Mesenchymal stem cell (in vitro differentiated cells and primary cell): Measurements from ENCODE around the gene ABO.
"Not testable (repeated sequence)": the region's sequence is repeated elsewhere in the genome, so short reads cannot be mapped to it uniquely, and the experiment has no call there.

Experiments
- DNase-seq: peaks from one replicate; pipeline ENCODE4 v3.0.0-alpha.2; 2013
- H2AFZ ChIP-seq: one replicate; pipeline ENCODE4 v1.6.1; 2013; ENCODE audit warnings: low read depth, mild to moderate bottlenecking, control low read depth, inconsistent platforms, low read length, moderate library complexity
- H2AK5ac ChIP-seq: 2 replicates; pipeline ENCODE4 v1.6.1; 2013; ENCODE audit warnings: low read length, moderate library complexity, mild to moderate bottlenecking, inconsistent platforms; ENCODE audit not compliant: severe bottlenecking
- H2BK120ac ChIP-seq: one replicate; pipeline ENCODE4 v1.6.1; 2013; ENCODE audit warnings: low read depth, mild to moderate bottlenecking, inconsistent platforms, low read length, moderate library complexity
- H2BK12ac ChIP-seq, 2 experiments: one replicate each; pipeline ENCODE4 v1.6.1; 2013; ENCODE audit warnings: inconsistent platforms in 2 of 2, low read length in 2 of 2, mild to moderate bottlenecking in 2 of 2, moderate library complexity in 2 of 2, control low read depth in 1 of 2
- H2BK15ac ChIP-seq: one replicate; pipeline ENCODE4 v1.6.1; 2013; ENCODE audit warnings: mild to moderate bottlenecking, low read depth, inconsistent platforms; ENCODE audit not compliant: poor library complexity, severe bottlenecking
- H2BK5ac ChIP-seq: 2 replicates; pipeline ENCODE4 v1.6.1; 2013; ENCODE audit warnings: low read depth, mild to moderate bottlenecking, low read length, control low read depth, inconsistent platforms; ENCODE audit not compliant: poor library complexity, severe bottlenecking
- H3K14ac ChIP-seq, 2 experiments: one replicate each; pipeline ENCODE4 v1.6.1; 2013; ENCODE audit warnings: inconsistent platforms in 2 of 2, low read length in 2 of 2, control low read depth in 1 of 2, mild to moderate bottlenecking in 1 of 2, moderate library complexity in 1 of 2
- H3K18ac ChIP-seq, 2 experiments: one replicate each; pipeline ENCODE4 v1.6.1; 2013; ENCODE audit warnings: inconsistent platforms in 2 of 2, low read length in 2 of 2, control low read depth in 1 of 2, low read depth in 1 of 2, mild to moderate bottlenecking in 1 of 2
- H3K23ac ChIP-seq, 2 experiments: one replicate each; pipeline ENCODE4 v1.6.1; 2013; ENCODE audit warnings: inconsistent platforms in 2 of 2, low read length in 2 of 2, mild to moderate bottlenecking in 2 of 2, moderate library complexity in 2 of 2, control low read depth in 1 of 2
- H3K27ac ChIP-seq: 2 replicates; pipeline ENCODE4 v1.5.1; 2013; ENCODE audit warnings: mild to moderate bottlenecking, moderate library complexity, low read length, control low read depth, inconsistent platforms; ENCODE audit not compliant: poor library complexity, severe bottlenecking
- H3K27me3 ChIP-seq, 2 experiments: 2 replicates each; pipeline versions ENCODE4 v1.6.1 to v1.7.0; 2013; ENCODE audit warnings: low read length in 2 of 2, mild to moderate bottlenecking in 2 of 2, moderate library complexity in 2 of 2, control low read depth in 1 of 2, inconsistent platforms in 1 of 2; ENCODE audit not compliant: control insufficient read depth in 1 of 2, insufficient read depth in 1 of 2
- H3K36me3 ChIP-seq, 2 experiments: 2 replicates each; pipeline versions ENCODE4 v1.6.1 to v1.7.0; 2013; ENCODE audit warnings: low read length in 2 of 2, control low read depth in 1 of 2, inconsistent platforms in 1 of 2, low read depth in 1 of 2, mild to moderate bottlenecking in 1 of 2; ENCODE audit not compliant: insufficient read depth in 2 of 2, control insufficient read depth in 1 of 2
- H3K4ac ChIP-seq, 2 experiments: one replicate each; pipeline ENCODE4 v1.6.1; 2013; ENCODE audit warnings: inconsistent platforms in 2 of 2, low read length in 2 of 2, mild to moderate bottlenecking in 2 of 2, moderate library complexity in 2 of 2, control low read depth in 1 of 2, low read depth in 1 of 2
- H3K4me1 ChIP-seq: 2 replicates; pipeline ENCODE4 v1.6.1; 2013; ENCODE audit warnings: low read depth, low read length, control low read depth; ENCODE audit not compliant: control insufficient read depth, insufficient read depth
- H3K4me2 ChIP-seq: 2 replicates; pipeline ENCODE4 v1.6.1; 2013; ENCODE audit warnings: low read length, mild to moderate bottlenecking, inconsistent platforms; ENCODE audit not compliant: poor library complexity, severe bottlenecking
- H3K4me3 ChIP-seq, 2 experiments: 2 replicates each; pipeline versions ENCODE4 v1.5.1 to v1.7.0; 2013; ENCODE audit warnings: low read length in 2 of 2, mild to moderate bottlenecking in 2 of 2, control low read depth in 1 of 2, low read depth in 1 of 2; ENCODE audit not compliant: insufficient read depth in 1 of 2
- H3K79me1 ChIP-seq: replicated peaks from 2 replicates; pipeline ENCODE4 v1.6.1; 2013; ENCODE audit warnings: mild to moderate bottlenecking, control low read depth, low read length, inconsistent platforms; ENCODE audit not compliant: poor library complexity, severe bottlenecking
- H3K9ac ChIP-seq: 2 replicates; pipeline ENCODE4 v1.7.0; 2013; ENCODE audit warnings: mild to moderate bottlenecking, low read length, moderate library complexity
- H3K9me3 ChIP-seq: 2 replicates; pipeline ENCODE4 v1.7.0; 2013; ENCODE audit warnings: mild to moderate bottlenecking, low read length; ENCODE audit not compliant: control insufficient read depth
- H4K8ac ChIP-seq: one replicate; pipeline ENCODE4 v1.6.1; 2013; ENCODE audit warnings: inconsistent platforms, mild to moderate bottlenecking, low read length, moderate library complexity
- H4K91ac ChIP-seq: one replicate; pipeline ENCODE4 v1.6.1; 2013; ENCODE audit warnings: mild to moderate bottlenecking, low read length, inconsistent platforms
- WGBS: methylation state at CpG from one replicate; pipeline ENCODE4 v1.1.7; 2013; ENCODE audit warnings: mixed read lengths; 5-methylcytosine and 5-hydroxymethylcytosine counted together

Gene ABO

DNA sequence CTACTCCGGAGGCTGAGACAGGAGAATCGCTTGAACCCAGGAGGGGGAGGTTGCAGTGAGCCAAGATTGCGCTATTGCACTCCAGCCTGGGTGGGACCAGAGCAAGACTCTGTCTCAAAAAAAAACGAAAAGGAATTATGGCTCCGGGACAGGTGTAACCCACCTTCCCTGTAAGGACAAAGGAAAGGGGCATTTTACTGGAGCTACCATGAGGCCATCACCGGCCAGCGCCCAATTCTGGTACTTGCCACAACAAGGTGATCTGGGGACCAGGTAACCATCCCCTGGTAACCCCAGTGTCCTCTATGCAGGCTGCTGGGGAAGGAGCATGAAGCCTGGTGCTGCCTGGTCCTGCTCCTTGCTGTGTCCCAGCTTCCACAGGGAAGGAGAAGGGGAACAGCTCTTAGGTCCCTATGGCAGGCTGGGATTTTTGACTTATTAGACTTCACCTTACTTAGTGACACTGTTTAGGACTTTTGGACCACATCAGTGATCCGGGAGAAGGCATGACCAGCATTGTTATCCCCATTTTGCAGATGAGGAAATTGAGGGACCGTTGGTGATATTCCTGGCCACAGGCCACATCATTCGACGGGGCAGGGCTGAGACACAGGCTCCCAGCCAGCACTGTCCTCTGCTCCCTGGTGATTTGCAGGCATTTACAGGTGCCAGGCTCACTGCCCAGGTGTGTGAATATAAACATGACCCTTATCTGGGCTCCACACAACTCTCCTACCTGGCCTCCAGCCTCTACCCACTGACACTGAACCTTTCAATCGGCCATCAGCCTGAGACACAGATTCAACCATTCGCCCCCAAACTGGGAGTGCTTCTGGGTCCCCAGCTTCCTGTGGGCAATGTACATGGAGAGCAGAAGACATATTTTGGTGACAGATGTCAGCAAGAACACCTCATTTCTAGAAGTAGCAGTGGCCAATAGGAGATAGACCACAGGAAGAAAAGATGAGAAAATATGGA, 26.5 kb upstream of the ABO start:
- H2AK5ac ChIP-seq: no peak overlapping the region
- no peak overlapping the region for H3K18ac ChIP-seq
- H3K4me2 ChIP-seq: no peak overlapping the region
- peaks cover 6 to 58% of the 10 kb centered on the region in 2 experiments for H3K27me3 ChIP-seq
- no peak overlapping the region for H2AFZ ChIP-seq
- no peak overlapping the region for H3K27ac ChIP-seq
- H3K14ac ChIP-seq: no peak overlapping the region
- no peak overlapping the region for H2BK5ac ChIP-seq
- H4K8ac ChIP-seq: no peak overlapping the region
- no peak overlapping the region for H2BK120ac ChIP-seq
- H4K91ac ChIP-seq: no peak overlapping the region
- H3K4me3 ChIP-seq: no peak overlapping the region
- H3K36me3 ChIP-seq: no peaks in the 10 kb centered on the region
- H3K79me1 ChIP-seq: no peaks in the 10 kb centered on the region
- WGBS: 87% methylated on average over 13 of the region's 13 CpGs
- H2BK12ac ChIP-seq: no peak overlapping the region
- H3K4ac ChIP-seq: no peak overlapping the region
- H3K9me3 ChIP-seq: no peaks in the 10 kb centered on the region
- no peak overlapping the region for H3K23ac ChIP-seq
- H3K9ac ChIP-seq: no peak overlapping the region
- no peak for DNase-seq
- H2BK15ac ChIP-seq: no peak overlapping the region
- peaks cover 9% of the 10 kb centered on the region for H3K4me1 ChIP-seq

DNA sequence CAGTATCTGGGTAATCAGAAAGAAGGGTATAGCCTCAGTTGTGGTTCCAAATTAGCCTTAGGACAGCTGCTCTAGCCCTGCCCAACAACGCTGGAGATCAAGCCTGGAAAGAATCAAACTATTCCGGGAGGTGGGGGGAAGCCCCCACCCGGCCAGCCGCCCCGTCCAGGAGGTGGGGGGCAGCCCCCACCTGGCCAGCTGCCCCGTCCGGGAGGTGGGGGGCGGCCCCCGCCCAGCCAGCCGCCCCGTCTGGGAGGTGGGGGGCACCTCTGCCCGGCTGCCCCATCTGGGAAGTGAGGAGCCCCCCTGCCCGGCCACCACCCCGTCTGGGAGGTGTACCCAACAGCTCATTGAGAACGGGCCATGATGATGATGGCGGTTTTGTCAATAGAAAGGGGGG, 25.0 kb upstream of the ABO start:
- H3K27ac ChIP-seq, H3K4ac ChIP-seq, H3K9me3 ChIP-seq, H3K79me1 ChIP-seq, H3K4me2 ChIP-seq, H2AFZ ChIP-seq, H2BK5ac ChIP-seq, H3K23ac ChIP-seq, H3K14ac ChIP-seq, H3K9ac ChIP-seq, DNase-seq, H3K36me3 ChIP-seq, H2AK5ac ChIP-seq, H2BK120ac ChIP-seq, H3K4me3 ChIP-seq, H2BK15ac ChIP-seq, H4K8ac ChIP-seq, H4K91ac ChIP-seq, H3K18ac ChIP-seq, H2BK12ac ChIP-seq, H3K4me1 ChIP-seq: not testable (repeated sequence)
- whole genome bisulfite sequencing: 91% methylated on average over 16 of the region's 16 CpGs
- H3K27me3 ChIP-seq: peaks cover 6 to 52% of the 10 kb centered on the region in 2 experiments

DNA sequence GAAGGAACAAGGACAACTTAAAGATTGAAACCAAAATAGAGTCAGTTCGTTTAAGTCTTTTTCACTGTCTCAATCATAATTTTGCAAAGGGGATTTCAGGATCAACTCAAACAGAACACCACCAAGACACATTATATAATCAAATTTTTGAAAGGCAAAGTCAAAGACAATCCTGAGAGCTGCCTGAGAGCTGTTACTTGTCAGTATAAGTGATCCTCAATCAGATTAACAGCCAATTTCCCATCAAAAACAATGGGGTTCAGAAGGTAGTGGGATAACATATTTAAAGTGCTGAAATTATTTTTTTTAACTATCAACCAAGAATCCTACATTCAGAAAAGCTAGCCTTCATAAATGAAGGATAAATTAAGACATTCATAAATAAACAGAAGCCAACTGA, 19.3 kb upstream of the ABO start:
- H3K27me3 ChIP-seq: peaks cover 3 to 22% of the 10 kb centered on the region in 2 experiments
- no peak overlapping the region for H3K18ac ChIP-seq
- peaks cover 36% of the 10 kb centered on the region for H3K9me3 ChIP-seq
- H2AK5ac ChIP-seq: no peak overlapping the region
- no peak overlapping the region for H3K4ac ChIP-seq
- H4K91ac ChIP-seq: no peak overlapping the region
- no peak overlapping the region for H3K9ac ChIP-seq
- no peaks in the 10 kb centered on the region for H3K4me1 ChIP-seq
- H4K8ac ChIP-seq: no peak overlapping the region
- no peak overlapping the region for H2BK12ac ChIP-seq
- no peak overlapping the region for H3K14ac ChIP-seq
- H3K27ac ChIP-seq: no peak overlapping the region
- no peak overlapping the region for H3K4me2 ChIP-seq
- DNase-seq: no peak
- no peak overlapping the region for H2BK5ac ChIP-seq
- H2BK120ac ChIP-seq: no peak overlapping the region
- no peak overlapping the region for H2BK15ac ChIP-seq
- H3K79me1 ChIP-seq: no peaks in the 10 kb centered on the region
- WGBS: 88% methylated on average over 1 of the region's 1 CpG
- H3K36me3 ChIP-seq: no peaks in the 10 kb centered on the region
- H2AFZ ChIP-seq: no peak overlapping the region
- H3K4me3 ChIP-seq: no peak overlapping the region
- H3K23ac ChIP-seq: no peak overlapping the region

DNA sequence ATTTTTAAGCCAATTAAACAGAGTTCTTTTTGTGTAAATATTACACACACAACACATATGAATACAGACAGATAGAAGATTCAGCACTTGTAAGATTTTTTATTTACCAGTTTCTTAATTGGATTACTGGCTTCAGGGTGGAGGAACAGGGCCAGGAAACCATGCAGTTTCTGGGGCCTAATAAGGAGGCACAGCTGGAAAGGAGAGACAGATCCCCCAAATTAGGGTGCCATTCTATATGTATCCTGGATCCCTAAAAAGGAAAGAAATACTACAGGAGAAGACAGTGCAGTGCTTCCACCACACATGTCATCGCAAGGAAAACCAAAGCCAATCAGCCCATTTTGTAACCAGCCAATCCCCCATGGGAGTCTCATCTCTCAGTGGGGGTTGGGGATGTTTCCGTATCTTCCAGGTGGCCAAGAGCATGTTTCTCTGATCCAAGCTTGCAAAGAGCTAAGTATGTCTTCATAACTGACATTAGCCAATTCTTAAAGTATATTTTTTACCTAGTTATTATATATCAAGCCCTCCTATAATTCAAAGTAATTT, 15.8 kb upstream of the ABO start:
- Histone ChIP-seq H3K9me3 (peaks cover 41% of the 10 kb centered on the region), H3K27ac (no peak overlapping the region), H3K4me1 (no peaks in the 10 kb centered on the region), H2BK15ac (no peak overlapping the region), H4K8ac (no peak overlapping the region), H2BK12ac (no peak overlapping the region), H4K91ac (no peak overlapping the region), H3K23ac (no peak overlapping the region), H3K18ac (no peak overlapping the region), H3K36me3 (no peaks in the 10 kb centered on the region), H2AK5ac (no peak overlapping the region), H3K27me3 (peaks cover 0 to 11% of the 10 kb centered on the region in 2 experiments), H3K14ac (no peak overlapping the region), H2AFZ (no peak overlapping the region), H2BK120ac (no peak overlapping the region), H3K79me1 (no peaks in the 10 kb centered on the region), H2BK5ac (no peak overlapping the region), H3K4me3 (no peak overlapping the region), H3K4me2 (no peak overlapping the region), H3K9ac (no peak overlapping the region), H3K4ac (no peak overlapping the region)
- DNase-seq: no peak
- WGBS: 100% methylated on average over 1 of the region's 2 CpGs
